H9 (cell line): ENCODE results near the gene PKP3. TPM values are rescaled to one million over a fixed set of nuclear protein-coding genes. Genes with fewer than 3 reads are reported as not detected.

Experiments used
- DNase-seq: peaks from one replicate; pipeline ENCODE4 v3.0.0-alpha.2; 2017
- H2AFZ ChIP-seq: one replicate; pipeline ENCODE4 v1.6.1; 2013; ENCODE audit warnings: mild to moderate bottlenecking, low read length, control low read depth, moderate library complexity
- H2AK5ac ChIP-seq: 2 replicates; pipeline ENCODE4 v1.6.1; 2013; ENCODE audit warnings: low read length, control low read depth, mixed read lengths; ENCODE audit not compliant: insufficient read length
- H2BK120ac ChIP-seq: one replicate; pipeline ENCODE4 v1.6.1; 2013; ENCODE audit warnings: low read depth, mild to moderate bottlenecking, low read length, control low read depth, inconsistent platforms; ENCODE audit not compliant: poor library complexity, severe bottlenecking
- H2BK12ac ChIP-seq: 2 replicates; pipeline ENCODE4 v1.6.1; 2013; ENCODE audit warnings: low read length, control low read depth, mixed read lengths, low read depth; ENCODE audit not compliant: insufficient read length
- H2BK15ac ChIP-seq: 2 replicates; pipeline ENCODE4 v1.6.1; 2013; ENCODE audit warnings: low read depth, low read length, control low read depth
- H2BK20ac ChIP-seq: one replicate; pipeline ENCODE4 v1.6.1; 2013; ENCODE audit warnings: low read depth, mild to moderate bottlenecking, low read length, control low read depth, inconsistent platforms; ENCODE audit not compliant: poor library complexity, severe bottlenecking
- H2BK5ac ChIP-seq: 2 replicates; pipeline ENCODE4 v1.6.1; 2013; ENCODE audit warnings: low read length, control low read depth, mixed read lengths; ENCODE audit not compliant: insufficient read length
- H3K14ac ChIP-seq: 2 replicates; pipeline ENCODE4 v1.6.1; 2013; ENCODE audit warnings: low read length, control low read depth; ENCODE audit not compliant: insufficient read depth
- H3K18ac ChIP-seq: 2 replicates; pipeline ENCODE4 v1.6.1; 2013; ENCODE audit warnings: low read depth, mild to moderate bottlenecking, mixed read lengths, low read length, control low read depth; ENCODE audit not compliant: insufficient read length
- H3K23ac ChIP-seq: 2 replicates; pipeline ENCODE4 v1.6.1; 2013; ENCODE audit warnings: low read length, control low read depth, mixed read lengths, low read depth; ENCODE audit not compliant: insufficient read length
- H3K23me2 ChIP-seq: 2 replicates; pipeline ENCODE4 v1.6.1; 2013; ENCODE audit warnings: low read depth, mild to moderate bottlenecking, mixed read lengths, low read length, control low read depth; ENCODE audit not compliant: insufficient read length, poor library complexity, severe bottlenecking
- H3K27ac ChIP-seq: 2 replicates; pipeline ENCODE4 v1.5.1; 2013; ENCODE audit warnings: low read length, control low read depth, mixed read lengths, low read depth; ENCODE audit not compliant: insufficient read length
- H3K27me3 ChIP-seq: 2 replicates; pipeline ENCODE4 v1.6.1; 2013; ENCODE audit warnings: low read length, control low read depth, inconsistent platforms; ENCODE audit not compliant: insufficient read depth
- H3K4ac ChIP-seq: 2 replicates; pipeline ENCODE4 v1.6.1; 2013; ENCODE audit warnings: low read depth, mild to moderate bottlenecking, control low read depth, inconsistent platforms, low read length, moderate library complexity
- H3K4me1 ChIP-seq: 2 replicates; pipeline ENCODE4 v1.6.1; 2013; ENCODE audit warnings: low read length, control low read depth, inconsistent platforms; ENCODE audit not compliant: insufficient read depth
- H3K4me2 ChIP-seq: 2 replicates; pipeline ENCODE4 v1.6.1; 2013; ENCODE audit warnings: low read length, control low read depth, mixed read lengths; ENCODE audit not compliant: insufficient read length, insufficient read depth
- H3K56ac ChIP-seq: 2 replicates; pipeline ENCODE4 v1.6.1; 2013; ENCODE audit warnings: low read depth, mild to moderate bottlenecking, mixed read lengths, low read length, control low read depth; ENCODE audit not compliant: insufficient read length
- H3K79me1 ChIP-seq: 2 replicates; pipeline ENCODE4 v1.6.1; 2013; ENCODE audit warnings: low read depth, mild to moderate bottlenecking, moderate library complexity, low read length, control low read depth, inconsistent platforms; ENCODE audit not compliant: insufficient read depth, poor library complexity, severe bottlenecking
- H3K79me2 ChIP-seq: 2 replicates; pipeline ENCODE4 v1.6.1; 2013; ENCODE audit warnings: low read length, control low read depth, inconsistent platforms; ENCODE audit not compliant: insufficient read depth
- H3K9ac ChIP-seq: 2 replicates; pipeline ENCODE4 v1.6.1; 2013; ENCODE audit warnings: low read length, control low read depth, mixed read lengths; ENCODE audit not compliant: insufficient read length; ENCODE audit errors: extremely low read depth
- H3K9me3 ChIP-seq: one replicate; pipeline ENCODE4 v1.6.1; 2013; ENCODE audit warnings: low read depth, low read length, inconsistent platforms; ENCODE audit not compliant: control insufficient read depth
- H3T11ph ChIP-seq: one replicate; pipeline ENCODE4 v1.6.1; 2013; ENCODE audit warnings: mild to moderate bottlenecking, low read length, control low read depth, inconsistent platforms
- H4K20me1 ChIP-seq: one replicate; pipeline ENCODE4 v1.6.1; 2013; ENCODE audit not compliant: control insufficient read depth, insufficient read length, insufficient read depth
- H4K5ac ChIP-seq: 2 replicates; pipeline ENCODE4 v1.6.1; 2013; ENCODE audit warnings: low read depth, mild to moderate bottlenecking, mixed read lengths, low read length, control low read depth; ENCODE audit not compliant: insufficient read length
- H4K8ac ChIP-seq: replicated peaks from 2 replicates; pipeline ENCODE4 v1.6.1; 2013; ENCODE audit warnings: low read length, control low read depth, mixed read lengths, low read depth; ENCODE audit not compliant: insufficient read length
- H4K91ac ChIP-seq: 2 replicates; pipeline ENCODE4 v1.6.1; 2013; ENCODE audit warnings: low read depth, mild to moderate bottlenecking, moderate library complexity, mixed read lengths, low read length, control low read depth; ENCODE audit not compliant: insufficient read length
- H3K27ac Mint-ChIP-seq, 3 experiments: 2 replicates in 2 of 3; 3 replicates in 1 of 3; pipeline ENCODE4 v1.8.0; 2020 to 2021; ENCODE audit warnings: mixed read lengths in 3 of 3, mild to moderate bottlenecking in 1 of 3, moderate library complexity in 1 of 3
- H3K27me3 Mint-ChIP-seq: 2 replicates; pipeline ENCODE4 v1.8.0; 2021; ENCODE audit warnings: low read depth, mild to moderate bottlenecking, moderate library complexity, mixed read lengths
- H3K36me3 Mint-ChIP-seq, 3 experiments: 2 replicates in 2 of 3; 3 replicates in 1 of 3; pipeline ENCODE4 v1.8.0; 2020 to 2021; ENCODE audit warnings: low read depth in 3 of 3, mixed read lengths in 3 of 3; ENCODE audit not compliant: insufficient read depth in 1 of 3
- H3K4me1 Mint-ChIP-seq, 2 experiments: 2 replicates each; pipeline ENCODE4 v1.8.0; 2020; ENCODE audit warnings: mixed read lengths in 2 of 2
- H3K4me3 Mint-ChIP-seq, 2 experiments: 2 replicates in 1 of 2; 3 replicates in 1 of 2; pipeline ENCODE4 v1.8.0; 2020 to 2021; ENCODE audit warnings: mild to moderate bottlenecking in 2 of 2, mixed read lengths in 2 of 2, moderate library complexity in 1 of 2
- H3K9me3 Mint-ChIP-seq, 2 experiments: 2 replicates in 1 of 2; 3 replicates in 1 of 2; pipeline ENCODE4 v1.8.0; 2020; ENCODE audit warnings: mild to moderate bottlenecking in 2 of 2, mixed read lengths in 2 of 2, moderate library complexity in 1 of 2
- WGBS: extraction: QIAGEN DNeasy Blood & Tissue Kit; methylation state at CpG from one replicate; pipeline ENCODE4 v1.1.7; 2013; ENCODE audit warnings: missing lambda C conversion rate, low lambda C conversion rate, mixed read lengths; ENCODE audit not compliant: insufficient read length; ENCODE audit errors: extremely low coverage; 5-methylcytosine and 5-hydroxymethylcytosine counted together
- total RNA-seq: library from RNA; stranded (reverse); gene quantifications from 2 replicates; pipeline ENCODE4 v1.2.1, GENCODE V29; 2021
- TF ChIP-seq, protein P1 (sequence below): fragments of 200-600 bp; sonication (generic); conservative IDR thresholded peaks from 3 replicates; pipeline ENCODE4 v1.8.0; 2021; ENCODE audit warnings: antibody characterized with exemption, mild to moderate bottlenecking

PKP3 gene
- total RNA-seq, 1 experiment from 2014 or later = 41.7 TPM

DNA sequence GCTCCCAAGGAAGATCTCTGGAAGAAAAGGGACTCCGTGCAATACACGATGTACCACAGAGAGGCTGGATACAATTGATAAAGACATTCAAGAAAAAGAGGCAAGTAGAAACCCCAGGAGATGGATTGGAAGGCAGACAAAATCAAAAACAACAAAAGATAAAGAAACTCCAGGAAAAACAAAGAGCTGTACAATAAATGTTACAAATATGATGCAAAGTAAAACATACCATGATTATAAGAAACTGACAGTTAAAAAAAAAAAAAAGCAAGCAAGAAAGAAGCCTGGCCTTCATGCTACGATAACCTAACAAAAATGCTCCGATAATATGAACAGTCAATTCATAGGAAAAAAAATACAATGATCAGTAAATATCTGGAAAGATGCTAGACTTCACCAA, 31.3 kb downstream of the PKP3 start:
- H2BK120ac ChIP-seq = no peak overlapping the region
- no CpG with 5 or more reads among the region's 4 CpGs for WGBS
- H3K14ac ChIP-seq = no peak overlapping the region
- no peak overlapping the region for H3K56ac ChIP-seq
- no peaks in the 10 kb centered on the region for H3K79me2 ChIP-seq
- H2BK12ac ChIP-seq = no peak overlapping the region
- no peak overlapping the region for H4K5ac ChIP-seq
- Mint-ChIP-seq H3K27ac (no peak overlapping the region), H3K36me3 (peaks cover 0 to 7% (median 4%) of the 10 kb centered on the region in 3 experiments; a peak in 2 of 7 replicates), H3K4me1 (peaks cover 0 to 3% of the 10 kb centered on the region in 2 experiments; a peak in 1 of 4 replicates), H3K9me3 (no peaks in the 10 kb centered on the region; a peak in 1 of 5 replicates), H3K27me3 (peaks cover 16% of the 10 kb centered on the region), H3K4me3 (no peak overlapping the region)
- no peaks in the 10 kb centered on the region for H3K4me1 ChIP-seq
- no peak for DNase-seq
- no peak overlapping the region for H3K27ac ChIP-seq
- no peaks in the 10 kb centered on the region for H3K27me3 ChIP-seq
- no peak overlapping the region for H2BK15ac ChIP-seq
- H2AK5ac ChIP-seq = no peak overlapping the region
- H3K23ac ChIP-seq = no peak overlapping the region
- H3K9me3 ChIP-seq = no peaks in the 10 kb centered on the region
- H3K4me2 ChIP-seq = no peak overlapping the region
- no peak overlapping the region for H3K4ac ChIP-seq
- H4K20me1 ChIP-seq = no peaks in the 10 kb centered on the region
- no peaks in the 10 kb centered on the region for H3K23me2 ChIP-seq
- no peak overlapping the region for H2BK5ac ChIP-seq
- H3T11ph ChIP-seq = no peak overlapping the region
- no peak overlapping the region for H2BK20ac ChIP-seq
- H4K8ac ChIP-seq = no peak overlapping the region
- no peak overlapping the region for H3K18ac ChIP-seq
- TF ChIP-seq, protein P1, sequence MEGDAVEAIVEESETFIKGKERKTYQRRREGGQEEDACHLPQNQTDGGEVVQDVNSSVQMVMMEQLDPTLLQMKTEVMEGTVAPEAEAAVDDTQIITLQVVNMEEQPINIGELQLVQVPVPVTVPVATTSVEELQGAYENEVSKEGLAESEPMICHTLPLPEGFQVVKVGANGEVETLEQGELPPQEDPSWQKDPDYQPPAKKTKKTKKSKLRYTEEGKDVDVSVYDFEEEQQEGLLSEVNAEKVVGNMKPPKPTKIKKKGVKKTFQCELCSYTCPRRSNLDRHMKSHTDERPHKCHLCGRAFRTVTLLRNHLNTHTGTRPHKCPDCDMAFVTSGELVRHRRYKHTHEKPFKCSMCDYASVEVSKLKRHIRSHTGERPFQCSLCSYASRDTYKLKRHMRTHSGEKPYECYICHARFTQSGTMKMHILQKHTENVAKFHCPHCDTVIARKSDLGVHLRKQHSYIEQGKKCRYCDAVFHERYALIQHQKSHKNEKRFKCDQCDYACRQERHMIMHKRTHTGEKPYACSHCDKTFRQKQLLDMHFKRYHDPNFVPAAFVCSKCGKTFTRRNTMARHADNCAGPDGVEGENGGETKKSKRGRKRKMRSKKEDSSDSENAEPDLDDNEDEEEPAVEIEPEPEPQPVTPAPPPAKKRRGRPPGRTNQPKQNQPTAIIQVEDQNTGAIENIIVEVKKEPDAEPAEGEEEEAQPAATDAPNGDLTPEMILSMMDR = no peak
- H3K9ac ChIP-seq = no peak overlapping the region
- no peak overlapping the region for H4K91ac ChIP-seq
- no peak overlapping the region for H2AFZ ChIP-seq
- no peaks in the 10 kb centered on the region for H3K79me1 ChIP-seq
